ENCODE measurements around the gene AGBL4.

AGBL4 gene

GRCh38 chr1:48882020-48882419 is 1141.7 kb downstream of the AGBL4 start:
- DNase-seq (ENCODE audit: low read depth): no peak
- no peak overlapping the region for H3K4me3 ChIP-seq (ENCODE audit: low read depth, low read length)
- no peak for TF ChIP-seq CTCF (conservative IDR thresholded peaks at IDR 0.05; ENCODE audit: low read depth, low read length)

- peak; percentile 85 for DNase-seq (ENCODE audit: low read depth)
- H3K4me3 ChIP-seq (ENCODE audit: low read depth, low read length): no peak overlapping the region
- TF ChIP-seq CTCF (conservative IDR thresholded peaks at IDR 0.05; ENCODE audit: low read depth, low read length): no peak
Measured at GRCh38 chr1:48878191-48878940, 1145.4 kb downstream of the AGBL4 start.

GRCh38 chr1:48876330-48876785 is 1147.4 kb downstream of the AGBL4 start:
- TF ChIP-seq CTCF (conservative IDR thresholded peaks at IDR 0.05; ENCODE audit: low read depth, low read length): no peak
- H3K4me3 ChIP-seq (ENCODE audit: low read depth, low read length): no peak overlapping the region
- peak; percentile 16 for DNase-seq (ENCODE audit: low read depth)

- DNase-seq (ENCODE audit: low read depth): no peak
- no peak overlapping the region for H3K4me3 ChIP-seq (ENCODE audit: low read depth, low read length)
- TF ChIP-seq CTCF (conservative IDR thresholded peaks at IDR 0.05; ENCODE audit: low read depth, low read length): no peak
Measured at GRCh38 chr1:48875552-48876329, 1148.0 kb downstream of the AGBL4 start.

GRCh38 chr1:48873944-48874343 is 1149.8 kb downstream of the AGBL4 start:
- no peak overlapping the region for H3K4me3 ChIP-seq (ENCODE audit: low read depth, low read length)
- DNase-seq (ENCODE audit: low read depth): no peak

GRCh38 chr1:48870596-48870995 is 1153.2 kb downstream of the AGBL4 start:
- TF ChIP-seq CTCF (conservative IDR thresholded peaks at IDR 0.05; ENCODE audit: low read depth, low read length): peak; percentile 61
- peak; percentile 56 for DNase-seq (ENCODE audit: low read depth)

More at GRCh38 chr1:48873944-48874343, 1149.8 kb downstream of the AGBL4 start:
- no peak for TF ChIP-seq CTCF (conservative IDR thresholded peaks at IDR 0.05; ENCODE audit: low read depth, low read length)

More at GRCh38 chr1:48870596-48870995, 1153.2 kb downstream of the AGBL4 start:
- H3K4me3 ChIP-seq (ENCODE audit: low read depth, low read length): no peak overlapping the region

All from choroid plexus epithelial cell (primary cell).